Measurements from ENCODE around the gene GPR139.

GPR139 gene

GRCh38 chr16:20073203-20074098 is at the start of gene GPR139:
TSS of gene GPR139 (minus strand) at chr16:20073890. CDS start at chr16:20073616, 274 bp downstream.
- DNase-seq (ENCODE audit: low spot score) = peak; percentile 70

DNA sequence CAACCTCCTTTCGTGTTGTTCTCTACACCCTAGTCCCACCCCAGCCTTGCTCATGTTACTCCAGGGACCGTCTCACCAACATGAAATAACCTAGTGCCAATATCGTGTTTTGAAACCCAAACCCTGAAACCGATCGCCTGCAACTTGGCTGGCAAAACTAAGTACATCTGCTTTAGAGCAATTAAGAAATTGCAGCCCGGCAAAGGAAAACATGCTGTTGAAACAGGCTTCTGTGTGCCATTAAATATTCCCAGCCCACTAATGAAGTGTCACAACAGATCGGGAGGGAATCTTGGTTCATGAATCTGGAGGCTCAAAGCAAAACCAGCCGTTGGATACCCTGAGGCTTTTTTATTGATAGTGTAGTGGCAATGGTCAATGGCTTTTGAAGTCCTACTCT is 48.3 kb upstream of the GPR139 start:
- no peak for DNase-seq (ENCODE audit: low spot score)

DNA sequence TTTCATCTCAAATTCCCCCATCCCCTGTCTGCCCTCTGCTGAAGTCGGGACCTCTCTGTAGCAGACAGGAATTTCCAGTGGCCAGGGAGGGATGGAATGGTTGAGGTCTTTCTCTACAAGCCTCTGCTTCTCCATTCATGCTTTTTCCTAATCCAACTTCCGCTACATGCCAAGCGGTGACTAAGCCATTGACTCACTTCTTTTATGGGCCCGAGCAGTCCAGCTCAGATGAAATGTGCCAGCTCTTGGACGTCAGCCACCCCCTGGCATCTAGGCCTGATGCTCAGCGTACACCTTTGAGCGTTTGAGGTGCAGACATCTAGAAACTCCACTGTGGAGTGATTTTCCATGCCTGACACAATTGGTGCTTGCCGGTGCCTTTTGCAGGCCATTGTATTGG is 40.7 kb upstream of the GPR139 start:
- DNase-seq (ENCODE audit: low spot score) = no peak

DNA sequence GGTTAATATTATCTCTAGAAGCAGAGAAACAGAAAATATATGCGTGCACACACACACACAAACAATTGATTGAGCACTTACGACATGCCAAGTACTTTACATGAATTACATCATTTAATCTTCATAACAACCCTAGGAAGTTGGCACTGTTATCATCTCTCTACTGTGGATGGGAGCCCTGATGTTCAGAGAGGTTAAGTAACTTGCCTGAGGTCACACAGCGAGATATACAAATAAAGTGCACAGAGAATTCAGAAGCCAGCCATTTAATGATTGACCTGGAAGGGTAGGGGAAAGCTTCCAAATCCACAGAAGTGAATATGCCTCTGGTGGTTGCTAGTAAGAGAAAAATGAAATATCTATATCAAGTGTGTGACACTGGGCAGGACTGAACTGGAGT is 37.5 kb upstream of the GPR139 start:
- DNase-seq (ENCODE audit: low spot score) = no peak

- DNase-seq (ENCODE audit: low spot score) = no peak
Observed at GRCh38 chr16:20107083-20107482, 33.4 kb upstream of the GPR139 start.

GRCh38 chr16:20104563-20105183 is 31.0 kb upstream of the GPR139 start:
- no peak for DNase-seq (ENCODE audit: low spot score)

- DNase-seq (ENCODE audit: low spot score) = no peak
Observed at GRCh38 chr16:20102521-20102920, 28.8 kb upstream of the GPR139 start.

DNA sequence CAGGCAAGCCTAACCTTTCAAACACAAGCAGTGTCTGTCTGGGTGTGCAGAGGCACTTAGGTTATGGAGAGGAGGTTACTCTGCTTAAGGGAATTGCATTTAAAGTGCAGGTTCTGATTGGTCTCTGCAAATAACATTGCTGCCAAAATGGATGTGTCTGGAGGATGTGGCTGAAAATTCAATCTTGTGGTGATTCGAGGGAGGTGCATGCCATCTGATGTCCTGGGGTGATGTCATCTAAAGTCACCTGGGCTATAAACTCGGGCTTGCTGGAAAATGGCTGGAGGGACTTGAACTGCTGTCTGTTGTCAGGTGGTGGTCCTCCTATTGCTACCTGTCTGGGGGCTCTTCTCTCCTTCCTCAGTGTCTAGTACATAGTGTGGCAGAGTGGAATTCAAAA is 28.3 kb upstream of the GPR139 start:
- no peak for DNase-seq (ENCODE audit: low spot score)

DNA sequence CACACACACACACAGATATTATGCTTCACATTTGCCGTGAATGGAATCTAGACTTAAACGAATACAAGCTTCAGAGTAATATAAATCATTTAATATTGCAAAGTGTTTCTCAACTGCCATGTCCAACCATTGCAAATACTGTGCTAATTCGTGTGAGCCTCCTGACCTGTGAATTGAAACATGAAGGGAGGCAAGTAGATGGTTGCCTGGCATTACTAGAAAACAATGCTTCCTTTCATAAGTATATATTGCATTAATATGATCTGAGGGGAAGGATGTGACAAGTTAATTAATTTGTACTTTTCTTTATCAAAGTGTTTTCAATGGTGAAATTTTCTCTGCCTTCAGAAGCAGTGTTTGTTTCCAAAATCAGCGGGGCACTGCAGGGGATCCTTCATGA is 25.7 kb upstream of the GPR139 start:
- DNase-seq (ENCODE audit: low spot score) = no peak

- no peak for DNase-seq (ENCODE audit: low spot score)
Observed at GRCh38 chr16:20094157-20094556, 20.5 kb upstream of the GPR139 start.

- DNase-seq (ENCODE audit: low spot score) = no peak
Observed at GRCh38 chr16:20089246-20089965, 15.7 kb upstream of the GPR139 start.

DNA sequence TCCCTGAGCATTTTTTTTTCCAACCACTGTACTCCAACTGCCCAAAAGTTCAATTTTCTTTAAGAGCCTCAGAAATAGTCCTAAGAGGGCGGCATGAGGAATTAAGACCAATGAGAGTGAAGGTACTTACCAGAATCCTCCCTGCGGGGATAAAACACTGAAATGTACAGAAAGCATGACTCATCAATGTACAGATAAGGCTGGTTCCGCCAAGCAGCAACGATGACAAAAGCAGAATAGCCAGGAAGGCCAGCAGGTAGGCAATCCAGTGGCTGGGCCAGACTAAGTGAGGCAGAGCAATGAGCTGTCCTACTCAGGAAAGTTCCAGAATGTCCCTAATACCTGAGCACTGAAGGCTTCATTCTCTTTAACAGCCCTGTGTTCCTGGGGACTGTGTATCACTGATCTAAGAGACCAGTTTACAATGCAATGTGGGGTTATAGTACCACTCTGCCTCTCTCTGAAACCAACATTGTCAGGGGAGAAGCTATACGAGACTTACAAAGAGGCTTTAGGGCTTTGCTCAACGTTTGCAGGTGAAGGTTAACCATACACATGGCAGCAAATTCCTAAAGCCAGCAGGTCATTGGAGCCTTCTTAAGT is 11.0 kb upstream of the GPR139 start:
- DNase-seq (ENCODE audit: low spot score) = no peak

- DNase-seq (ENCODE audit: low spot score) = no peak
Observed at GRCh38 chr16:20079106-20079505, 5.4 kb upstream of the GPR139 start.

DNA sequence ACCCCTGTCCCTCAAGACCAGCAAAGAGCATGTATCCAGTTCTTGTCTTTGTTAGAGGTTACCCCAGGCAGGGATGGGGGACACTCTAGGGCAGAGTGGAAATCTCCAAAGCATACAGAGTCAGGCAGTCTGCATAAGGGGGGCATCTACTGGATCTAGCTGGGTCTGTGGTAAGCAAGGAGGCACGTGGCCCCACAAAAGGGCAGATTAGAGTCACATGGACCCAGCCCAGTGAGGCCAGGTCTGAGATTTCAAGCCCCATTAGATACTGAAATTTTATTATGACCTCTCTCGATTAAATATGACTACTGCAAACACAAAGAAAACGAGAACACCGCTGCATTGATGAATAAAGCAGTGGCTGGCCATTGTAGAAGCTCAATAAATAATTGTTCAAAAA is 1.6 kb upstream of the GPR139 start:
- DNase-seq (ENCODE audit: low spot score) = no peak

DNA sequence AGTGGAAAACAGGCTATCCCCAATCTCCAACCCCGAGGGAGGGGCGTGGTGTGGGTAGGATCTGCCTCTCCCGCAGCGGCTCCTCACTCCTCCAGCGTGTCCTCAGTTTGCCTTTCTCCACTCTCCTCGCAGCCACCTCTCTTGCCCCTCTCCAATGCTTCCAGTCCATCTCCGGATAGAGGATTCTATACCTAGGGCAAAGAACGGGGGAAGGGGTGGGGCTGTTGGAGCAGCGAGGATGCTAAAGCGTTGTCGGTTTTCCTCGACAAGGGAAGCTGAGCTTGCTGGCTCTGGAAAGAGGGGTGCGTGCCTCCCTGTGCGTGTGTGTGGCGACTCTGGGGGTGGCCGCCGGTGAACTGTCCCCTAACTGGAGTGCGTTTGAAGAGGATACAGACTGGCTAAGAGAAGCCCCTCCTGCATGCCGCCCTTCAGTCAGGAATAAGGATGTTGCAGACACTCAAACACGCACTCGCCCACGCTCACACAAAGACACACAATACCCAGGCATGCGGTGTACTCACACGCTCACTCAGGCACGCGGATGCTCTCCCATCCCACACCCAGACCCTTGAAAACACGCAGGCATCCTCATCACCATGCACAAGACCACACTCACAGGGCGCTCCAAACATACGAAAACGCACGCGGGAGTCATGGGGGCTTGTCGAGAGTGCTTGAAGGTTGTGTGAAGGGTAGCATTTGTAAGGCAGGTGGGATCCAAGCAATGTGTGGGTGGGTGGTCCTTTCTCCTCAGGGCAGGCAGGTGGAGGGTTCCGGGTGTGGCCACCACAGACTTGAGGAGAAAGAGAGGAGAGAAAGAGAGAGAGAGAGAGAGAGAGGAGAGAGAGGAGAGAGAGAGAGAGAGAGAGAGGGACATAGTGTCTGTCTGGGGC is 655 bp upstream of the GPR139 start:
- peak; percentile 46 for DNase-seq (ENCODE audit: low spot score)

- DNase-seq (ENCODE audit: low spot score) = no peak
Observed at GRCh38 chr16:20072874-20073202, 852 bp downstream of the GPR139 start.

DNA sequence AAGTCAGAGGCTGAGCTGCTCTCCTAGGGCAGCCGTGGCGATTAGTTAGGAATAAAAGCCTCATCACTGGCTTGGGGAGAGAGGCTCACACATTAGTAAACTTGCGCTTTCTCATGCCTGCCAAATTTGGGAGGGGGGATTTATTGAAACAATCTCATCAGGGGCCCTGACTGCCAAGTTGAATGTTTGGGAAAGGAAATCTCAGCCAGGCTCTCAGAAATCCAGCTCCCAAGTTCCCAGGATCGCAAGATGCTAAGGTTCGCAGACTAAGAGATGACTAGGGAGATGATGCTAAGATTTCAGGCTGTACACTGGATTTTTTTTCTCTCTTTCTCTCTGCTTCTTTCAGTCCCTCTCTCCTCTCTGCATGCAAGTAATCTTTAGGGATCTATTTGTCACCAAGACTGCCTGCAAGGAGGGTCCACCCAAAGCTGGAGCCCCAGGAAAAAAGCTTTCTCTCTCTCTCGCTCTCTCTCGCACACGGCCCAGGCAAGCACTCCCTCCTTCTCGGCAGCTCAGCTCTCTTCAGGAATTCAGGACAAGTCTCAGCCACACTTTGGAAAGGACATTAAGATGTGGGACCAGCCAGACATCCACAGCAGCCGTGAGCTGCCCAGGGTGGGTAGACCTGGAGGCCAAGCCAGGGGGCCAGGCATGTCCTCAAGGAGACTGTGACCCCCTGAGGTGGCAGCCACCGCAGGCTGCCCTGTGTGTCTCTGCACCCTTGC is 1.4 kb downstream of the GPR139 start:
- no peak for DNase-seq (ENCODE audit: low spot score)

GRCh38 chr16:20064931-20065330 is 8.8 kb downstream of the GPR139 start:
- no peak for DNase-seq (ENCODE audit: low spot score)

GRCh38 chr16:20064520-20064919 is 9.2 kb downstream of the GPR139 start:
- no peak for DNase-seq (ENCODE audit: low spot score)

- DNase-seq (ENCODE audit: low spot score) = no peak
Observed at GRCh38 chr16:20061132-20061531, 12.6 kb downstream of the GPR139 start.

GRCh38 chr16:20056436-20056835 is 17.3 kb downstream of the GPR139 start:
- DNase-seq (ENCODE audit: low spot score) = no peak
